GM18858 (cell line): Measurements from ENCODE around the gene SMARCC2.
A peak's percentile ranks its signal among the peaks of the same experiment; 100 is the strongest.
"Not testable (repeated sequence)": the region's sequence is repeated elsewhere in the genome, so short reads cannot be mapped to it uniquely, and the experiment has no call there.

ENCODE experiments used
- ATAC-seq: cut with Tn5 transposase; IDR thresholded peaks from one replicate; pipeline ENCODE4 v1.9.1; 2021; ENCODE audit not compliant: unreplicated experiment

SMARCC2 gene

GRCh38 chr12:56126732-56127239 lies 62.5 kb downstream of the SMARCC2 start:
- ATAC-seq, result no peak

- no peak for ATAC-seq
Measured at GRCh38 chr12:56124133-56124532, 65.2 kb downstream of the SMARCC2 start.

DNA sequence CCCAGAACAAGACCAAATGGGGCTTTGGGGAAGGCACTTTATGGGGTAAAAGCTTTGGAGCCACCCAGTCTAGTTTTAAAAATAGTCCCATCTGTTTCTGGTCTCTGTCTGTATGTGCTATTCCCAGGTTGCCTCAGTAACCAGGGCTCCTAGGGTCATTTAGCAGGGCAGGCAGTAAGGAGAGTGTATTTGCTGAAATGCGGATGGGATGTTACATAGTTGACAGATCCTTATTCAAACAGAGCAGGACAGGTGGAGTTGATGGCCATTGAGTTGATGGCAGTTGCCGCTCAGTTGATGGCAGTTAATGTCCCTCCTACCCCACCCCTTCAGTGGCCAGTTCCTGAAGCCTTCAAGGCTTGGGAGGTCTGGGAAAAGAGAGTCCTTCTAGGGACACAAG lies 66.6 kb downstream of the SMARCC2 start:
- ATAC-seq, result no peak

DNA sequence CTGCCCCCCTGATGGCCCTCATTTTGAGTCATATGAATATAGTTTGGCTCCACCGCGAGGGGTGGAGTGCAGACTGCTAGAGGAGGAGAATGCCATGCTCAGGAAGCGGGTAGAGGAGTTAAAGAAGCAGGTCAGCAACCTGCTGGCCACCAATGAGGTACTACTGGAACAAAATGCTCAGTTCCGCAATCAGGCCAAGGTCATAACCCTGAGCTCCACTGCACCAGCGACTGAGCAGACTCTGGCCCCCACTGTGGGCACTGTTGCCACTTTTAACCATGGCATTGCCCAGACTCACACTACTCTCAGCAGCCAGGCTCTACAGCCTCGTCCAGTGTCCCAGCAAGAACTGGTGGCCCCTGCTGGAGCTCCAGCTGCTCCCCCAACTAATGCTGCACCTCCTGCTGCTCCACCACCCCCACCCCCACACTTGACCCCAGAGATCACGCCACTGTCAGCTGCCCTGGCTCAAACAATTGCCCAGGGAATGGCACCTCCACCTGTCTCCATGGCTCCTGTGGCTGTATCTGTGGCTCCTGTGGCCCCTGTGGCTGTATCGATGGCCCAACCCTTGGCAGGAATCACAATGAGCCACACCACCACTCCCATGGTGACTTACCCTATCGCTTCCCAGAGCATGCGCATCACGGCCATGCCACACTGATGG lies 67.9 kb downstream of the SMARCC2 start:
- no peak for ATAC-seq

- no peak for ATAC-seq
Measured at GRCh38 chr12:56120158-56120846, 69.0 kb downstream of the SMARCC2 start.

GRCh38 chr12:56119361-56119796 lies 69.9 kb downstream of the SMARCC2 start:
- ATAC-seq, result no peak

DNA sequence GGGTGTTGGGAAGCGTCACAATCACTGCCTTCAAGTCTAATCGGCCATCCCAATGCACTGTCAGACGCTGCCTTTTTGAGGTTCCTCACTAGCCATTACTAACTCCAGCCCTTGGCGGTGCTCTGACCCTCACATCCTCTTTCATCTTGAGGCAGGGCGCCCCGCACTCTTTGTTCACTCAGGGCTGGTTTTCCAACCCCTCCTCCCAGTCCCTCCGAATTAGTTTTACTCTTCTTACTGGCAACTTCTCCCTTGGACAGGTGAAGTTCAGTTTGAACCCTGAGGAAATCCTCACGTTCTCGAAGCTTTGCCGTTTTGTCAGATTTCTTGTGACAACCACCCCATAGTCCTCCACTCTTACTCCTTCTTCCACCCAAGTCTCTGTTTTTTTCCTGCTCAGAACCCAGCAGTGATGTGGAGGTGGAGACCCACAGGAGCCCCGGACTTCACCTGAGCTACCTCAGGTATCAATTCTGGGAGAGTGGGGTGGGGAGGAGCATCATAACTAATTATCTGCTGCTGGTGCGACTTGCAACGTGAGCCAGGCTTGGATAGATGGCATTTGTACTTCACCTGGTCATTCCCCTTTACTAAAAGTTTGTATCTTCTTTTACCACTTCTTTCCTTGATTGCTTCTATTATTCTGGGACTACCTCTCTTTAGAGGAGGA lies 70.5 kb downstream of the SMARCC2 start:
- peak; percentile 4 for ATAC-seq

DNA sequence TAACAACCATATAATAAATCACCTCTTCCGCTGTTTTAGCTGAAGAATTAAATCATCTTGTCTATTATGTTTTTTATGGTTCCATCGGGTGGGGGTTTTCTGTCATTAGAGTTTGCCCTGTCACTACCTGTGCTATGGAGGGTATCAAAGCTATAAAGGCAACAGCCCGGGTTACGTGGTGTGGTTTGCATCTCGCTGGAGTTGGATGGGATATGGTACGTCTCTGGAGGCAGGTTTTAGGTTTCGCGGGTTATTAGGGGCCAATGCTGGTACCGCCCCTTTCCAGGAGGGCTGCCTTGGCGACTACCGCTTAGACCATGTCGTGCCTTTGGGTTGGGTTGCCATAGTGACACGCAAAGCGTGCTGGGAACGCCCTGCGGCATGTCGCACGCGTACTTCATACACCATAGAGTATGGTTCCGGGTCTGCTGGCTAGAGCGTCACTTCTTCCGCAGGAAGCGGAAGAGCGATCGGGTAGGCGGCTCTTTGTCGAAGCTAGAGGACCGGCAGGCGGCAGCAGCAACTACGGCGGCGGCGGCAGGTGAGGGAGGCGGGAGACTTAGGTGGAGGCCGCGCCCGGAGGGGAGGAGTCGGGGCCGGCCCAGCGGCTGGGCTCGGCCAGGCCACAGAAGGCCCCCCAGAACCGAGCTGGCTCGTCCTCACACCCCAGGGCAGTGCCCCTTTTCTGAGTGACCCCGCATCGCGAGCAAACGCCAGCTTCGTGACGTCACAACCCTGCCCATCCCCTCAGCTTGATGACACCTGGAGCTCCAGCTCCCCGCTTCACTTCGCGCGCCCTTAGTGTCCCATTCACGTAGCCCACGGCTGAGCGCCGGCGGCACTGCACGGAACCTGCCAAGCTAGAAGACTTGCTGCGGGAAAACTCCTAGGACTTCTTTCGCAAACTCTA lies 71.2 kb downstream of the SMARCC2 start, which contains the start of gene ZC3H10:
Gene ZC3H10, plus strand, starts transcription at position 489 of the 910 bp plus-strand sequence. CDS start 2,297 bp downstream, outside the sequence.
- peak; percentile 89 for ATAC-seq

- ATAC-seq, result not testable (repeated sequence)
Measured at GRCh38 chr12:56117082-56117706, 72.1 kb downstream of the SMARCC2 start.

GRCh38 chr12:56116267-56117081 lies 72.8 kb downstream of the SMARCC2 start, which contains the start of gene RPL41:
Gene RPL41, plus strand, starts transcription at chr12:56116633.
- ATAC-seq, result peak; percentile 21

DNA sequence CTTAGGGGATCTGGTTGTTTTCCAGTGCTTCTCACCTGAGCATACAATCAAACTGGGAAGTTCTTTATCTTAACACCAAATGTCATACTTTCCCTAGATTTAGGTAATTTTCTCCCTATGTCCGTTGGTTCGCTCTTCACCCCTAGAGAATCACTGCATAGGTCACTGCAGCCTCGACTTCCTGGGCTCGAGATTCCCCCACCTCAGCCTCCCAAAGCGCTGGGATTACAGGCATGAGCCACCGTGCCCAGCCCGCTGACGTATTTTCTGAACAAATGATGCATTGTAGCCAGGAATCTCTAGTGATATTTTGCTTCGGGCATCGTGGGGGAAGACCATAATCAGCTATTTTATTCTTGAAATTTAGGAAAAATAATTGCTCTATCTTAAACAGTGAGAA lies 74.0 kb downstream of the SMARCC2 start:
- ATAC-seq, result no peak

DNA sequence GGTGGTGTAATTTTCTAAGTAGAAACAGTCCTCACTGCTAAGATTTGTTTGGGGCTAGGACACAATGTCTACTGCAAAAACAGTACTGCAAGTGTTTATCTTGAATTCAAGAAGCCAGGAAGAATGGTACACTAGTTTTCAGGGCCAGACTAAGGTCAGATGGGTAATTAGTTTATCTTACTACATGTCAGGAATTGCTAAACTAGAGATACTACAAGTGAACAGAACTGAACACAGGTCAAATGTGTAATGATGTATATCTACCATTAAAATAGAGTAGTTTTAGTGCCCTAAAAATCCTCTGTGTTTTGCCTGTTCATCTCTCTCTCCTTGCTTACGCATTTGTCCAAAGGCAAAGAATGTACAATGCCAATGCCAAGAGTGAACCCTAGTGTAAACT lies 75.2 kb downstream of the SMARCC2 start:
- ATAC-seq, result no peak
